GM23248 (cell line): Measurements from ENCODE around the gene SRRT. TPM values are rescaled to one million over a fixed set of nuclear protein-coding genes. Genes with fewer than 3 reads are reported as not detected.

Experiments used
- DNase-seq: peaks from one replicate; pipeline ENCODE4 v3.0.0-alpha.2; 2015
- H2AFZ ChIP-seq: fragments of 200-600 bp; sonication (generic); 2 replicates; pipeline ENCODE4 v1.6.1; 2016; ENCODE audit warnings: antibody characterized with exemption
- H3F3A ChIP-seq: fragments of 200-600 bp; sonication (generic); 2 replicates; pipeline ENCODE4 v1.6.1; 2016; ENCODE audit warnings: mild to moderate bottlenecking, antibody characterized with exemption, mixed run types; ENCODE audit not compliant: insufficient read depth
- H3K27ac ChIP-seq: fragments of 200-600 bp; sonication (generic); 2 replicates; pipeline ENCODE4 v1.5.1; 2016; ENCODE audit warnings: mild to moderate bottlenecking
- H3K27me3 ChIP-seq: fragments of 200-600 bp; sonication (generic); replicated peaks from 2 replicates; pipeline ENCODE4 v1.6.1; 2016; ENCODE audit warnings: mild to moderate bottlenecking; ENCODE audit not compliant: insufficient read depth
- H3K36me3 ChIP-seq: fragments of 200-600 bp; sonication (generic); 2 replicates; pipeline ENCODE4 v1.6.1; 2016; ENCODE audit warnings: low read depth, mild to moderate bottlenecking
- H3K4me1 ChIP-seq: fragments of 200-600 bp; sonication (generic); 2 replicates; pipeline ENCODE4 v1.6.1; 2016; ENCODE audit warnings: mild to moderate bottlenecking; ENCODE audit not compliant: insufficient read depth
- H3K4me2 ChIP-seq: fragments of 200-600 bp; sonication (generic); one replicate; pipeline ENCODE4 v1.6.1; 2016; ENCODE audit warnings: mild to moderate bottlenecking; ENCODE audit not compliant: unreplicated experiment
- H3K4me3 ChIP-seq: fragments of 200-600 bp; sonication (generic); 2 replicates; pipeline ENCODE4 v1.5.1; 2016; ENCODE audit warnings: mild to moderate bottlenecking
- H3K79me2 ChIP-seq: fragments of 200-600 bp; sonication (generic); 2 replicates; pipeline ENCODE4 v1.6.1; 2016; ENCODE audit warnings: mild to moderate bottlenecking; ENCODE audit not compliant: insufficient read depth
- H3K9ac ChIP-seq: fragments of 200-600 bp; sonication (generic); 2 replicates; pipeline ENCODE4 v1.6.1; 2016; ENCODE audit warnings: mild to moderate bottlenecking
- H3K9me2 ChIP-seq: fragments of 200-600 bp; sonication (generic); 2 replicates; pipeline ENCODE4 v1.6.1; 2016; ENCODE audit warnings: mixed run types, mild to moderate bottlenecking, moderate library complexity; ENCODE audit not compliant: insufficient read depth
- H3K9me3 ChIP-seq: fragments of 200-600 bp; sonication (generic); one replicate; pipeline ENCODE4 v1.6.1; 2017; ENCODE audit warnings: low read depth
- H4K20me1 ChIP-seq: fragments of 200-600 bp; sonication (generic); 2 replicates; pipeline ENCODE4 v1.6.0; 2016; ENCODE audit not compliant: insufficient read depth
- EZH2 ChIP-seq: fragments of 200-600 bp; sonication (generic); IDR thresholded peaks from 2 replicates; pipeline ENCODE4 v1.6.1; 2018; ENCODE audit warnings: antibody characterized with exemption, mild to moderate bottlenecking; ENCODE audit not compliant: insufficient read depth, poor library complexity, severe bottlenecking
- EZH2phosphoT487 ChIP-seq: fragments of 200-600 bp; sonication (generic); IDR thresholded peaks from 2 replicates; pipeline ENCODE4 v1.6.1; 2018; ENCODE audit warnings: antibody characterized with exemption, moderate library complexity, mild to moderate bottlenecking, low read depth; ENCODE audit not compliant: insufficient read depth
- WGBS, 2 experiments: methylation state at CpG; one replicate each; pipeline ENCODE4 v1.1.6; 2015 to 2017; ENCODE audit warnings: low lambda C conversion rate in 2 of 2, low coverage in 1 of 2; ENCODE audit errors: missing lambda C conversion rate in 2 of 2; 5-methylcytosine and 5-hydroxymethylcytosine counted together
- in situ Hi-C: fragments of 300-500 bp; cut with MboI; formaldehyde crosslinking; loops from 2 replicates; pipeline ENCODE4 v1.15.0; 2020
- polyA plus RNA-seq: library from polyadenylated mRNA; unstranded; fragments of >200 nt; fragmentation: Nextera tagmentation; extraction: Ambion mirVana; gene quantifications from 2 replicates; pipeline ENCODE4 v1.2.1, GENCODE V29; 2016
- total RNA-seq: library from RNA; depleted of rRNA; stranded (reverse); fragments of >200 nt; shearing (Covaris generic); gene quantifications from 2 replicates; pipeline ENCODE4 v1.2.3, GENCODE V29; 2014

The SRRT gene
- total and polyA plus RNA-seq, 2 experiments from 2014 or later = 57.1 to 74.9 TPM

GRCh38 chr7:100861616-100861985, 13.3 kb upstream of the SRRT start:
- no peak overlapping the region for H3K4me2 ChIP-seq
- H3K9me3 ChIP-seq = no peaks in the 10 kb centered on the region
- no peak for DNase-seq
- no peaks in the 10 kb centered on the region; the same call in 1 of the 2 replicates for H3K36me3 ChIP-seq
- no peaks in the 10 kb centered on the region for H3K27me3 ChIP-seq
- H3K27ac ChIP-seq = no peak overlapping the region
- peaks cover 14% of the 10 kb centered on the region for H3F3A ChIP-seq
- 95% methylated on average over 14 of the region's 14 CpGs for WGBS, 2 experiments
- no peak overlapping the region for H3K4me3 ChIP-seq
- in situ Hi-C loops = loop anchor here (25.0 kb wide), 1 partner anchor 399 kb away; the partner anchor contains the start of gene SPACDR
- peaks cover 4% of the 10 kb centered on the region for H3K4me1 ChIP-seq
- H3K9me2 ChIP-seq = no peaks in the 10 kb centered on the region
- H3K9ac ChIP-seq = no peak overlapping the region
- TF ChIP-seq EZH2phosphoT487 = no peak
- TF ChIP-seq EZH2 = no peak
- no peaks in the 10 kb centered on the region for H4K20me1 ChIP-seq
- no peaks in the 10 kb centered on the region for H3K79me2 ChIP-seq
- no peak overlapping the region for H2AFZ ChIP-seq

GRCh38 chr7:100863406-100863950, 11.4 kb upstream of the SRRT start:
- Histone ChIP-seq H3K9ac (no peak overlapping the region), H3F3A (peaks cover 16% of the 10 kb centered on the region), H3K9me3 (no peaks in the 10 kb centered on the region), H2AFZ (no peak overlapping the region), H4K20me1 (no peaks in the 10 kb centered on the region), H3K4me1 (peaks cover 7% of the 10 kb centered on the region), H3K9me2 (no peaks in the 10 kb centered on the region), H3K4me2 (no peak overlapping the region), H3K79me2 (peaks cover 14% of the 10 kb centered on the region), H3K27me3 (no peaks in the 10 kb centered on the region), H3K4me3 (no peak overlapping the region), H3K27ac (no peak overlapping the region), H3K36me3 (no peaks in the 10 kb centered on the region; the same call in 1 of the 2 replicates)
- in situ Hi-C loops = loop anchor here (25.0 kb wide), 1 partner anchor 401 kb away; the partner anchor contains the start of gene SPACDR
- DNase-seq = no peak
- 95 to 96% methylated on average over 10 of the region's 10 CpGs for WGBS, 2 experiments
- no peak for TF ChIP-seq EZH2
- no peak for TF ChIP-seq EZH2phosphoT487

GRCh38 chr7:100864263-100864845, 10.5 kb upstream of the SRRT start:
- Histone ChIP-seq H3K4me1 (peaks cover 7% of the 10 kb centered on the region), H3K27me3 (no peaks in the 10 kb centered on the region), H3K9me2 (no peaks in the 10 kb centered on the region), H4K20me1 (no peaks in the 10 kb centered on the region), H3K9me3 (no peaks in the 10 kb centered on the region), H2AFZ (no peak overlapping the region), H3K79me2 (peaks cover 22% of the 10 kb centered on the region), H3K9ac (no peak overlapping the region), H3K36me3 (no peaks in the 10 kb centered on the region; the same call in 1 of the 2 replicates), H3F3A (peaks cover 16% of the 10 kb centered on the region), H3K4me2 (no peak overlapping the region), H3K4me3 (no peak overlapping the region), H3K27ac (no peak overlapping the region)
- no peak for DNase-seq
- WGBS, 2 experiments = 86% methylated on average over 12 of the region's 12 CpGs
- TF ChIP-seq EZH2 = no peak
- TF ChIP-seq EZH2phosphoT487 = no peak
- in situ Hi-C loops = loop anchor here (25.0 kb wide), 1 partner anchor 402 kb away; the partner anchor contains the start of gene SPACDR

GRCh38 chr7:100865372-100865911, 9.5 kb upstream of the SRRT start:
- Histone ChIP-seq H3K9ac (no peak overlapping the region), H3K27me3 (no peaks in the 10 kb centered on the region), H3K27ac (peak overlapping the region; percentile 79), H3F3A (peaks cover 16% of the 10 kb centered on the region), H3K4me2 (no peak overlapping the region), H3K79me2 (peaks cover 32% of the 10 kb centered on the region), H3K4me1 (peaks cover 7% of the 10 kb centered on the region), H3K36me3 (no peaks in the 10 kb centered on the region; the same call in 1 of the 2 replicates), H3K4me3 (no peak overlapping the region), H3K9me2 (no peaks in the 10 kb centered on the region), H2AFZ (peak overlapping the region; percentile 83), H4K20me1 (no peaks in the 10 kb centered on the region), H3K9me3 (no peaks in the 10 kb centered on the region)
- in situ Hi-C loops = loop anchor here (25.0 kb wide), 1 partner anchor 403 kb away; the partner anchor contains the start of gene SPACDR
- 93% methylated on average over 17 of the region's 17 CpGs for WGBS, 2 experiments
- DNase-seq = peak; percentile 39
- TF ChIP-seq EZH2phosphoT487 (no peak), EZH2 (no peak)
